Measurements from ENCODE around the gene CYP2U1.
A peak's percentile ranks its signal among the peaks of the same experiment; 100 is the strongest.

The CYP2U1 gene

DNA sequence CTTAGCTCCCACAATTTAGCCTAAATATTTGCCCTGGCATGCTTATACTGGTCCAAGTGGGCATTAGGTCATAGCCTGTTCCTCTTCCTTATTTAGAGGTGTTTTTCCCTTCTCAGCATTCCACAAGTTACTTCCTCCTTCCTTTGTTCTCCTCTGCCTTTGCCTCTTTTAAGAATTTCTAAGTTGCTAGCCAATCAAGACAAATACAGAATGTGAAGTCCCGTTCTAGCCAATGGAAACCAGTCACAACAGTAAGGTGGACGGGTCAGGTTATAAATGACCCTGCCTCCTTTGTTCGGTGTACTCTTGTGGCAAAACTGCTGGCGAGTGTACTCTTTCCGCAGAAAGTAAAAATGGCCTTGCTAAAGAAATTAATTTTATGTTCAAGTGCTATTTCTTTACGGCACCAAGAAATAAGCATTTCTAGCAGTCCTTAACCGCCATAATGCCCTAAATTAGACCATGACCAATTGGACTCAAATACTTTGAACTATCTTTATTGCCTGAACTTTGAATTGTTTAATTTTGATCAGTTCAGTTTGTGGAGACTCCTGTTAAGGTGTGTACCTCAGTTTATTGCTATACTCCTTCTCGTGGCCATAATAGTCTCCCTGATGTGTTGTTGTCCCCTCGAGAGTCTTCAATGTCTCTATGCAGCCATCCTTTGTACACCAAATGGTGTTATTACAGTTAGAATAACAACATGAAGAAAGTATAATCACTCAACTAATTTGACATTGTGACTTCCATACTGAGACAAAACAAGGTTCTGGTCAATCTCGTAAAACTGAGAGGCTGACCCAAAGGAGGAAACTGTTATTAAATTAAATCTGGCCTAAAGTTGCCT lies 56.8 kb downstream of the CYP2U1 start:
- DNase-seq = no peak

- DNase-seq = no peak
These were observed 57.4 kb downstream of the CYP2U1 start for GRCh38 chr4:107988763-107989035.

DNA sequence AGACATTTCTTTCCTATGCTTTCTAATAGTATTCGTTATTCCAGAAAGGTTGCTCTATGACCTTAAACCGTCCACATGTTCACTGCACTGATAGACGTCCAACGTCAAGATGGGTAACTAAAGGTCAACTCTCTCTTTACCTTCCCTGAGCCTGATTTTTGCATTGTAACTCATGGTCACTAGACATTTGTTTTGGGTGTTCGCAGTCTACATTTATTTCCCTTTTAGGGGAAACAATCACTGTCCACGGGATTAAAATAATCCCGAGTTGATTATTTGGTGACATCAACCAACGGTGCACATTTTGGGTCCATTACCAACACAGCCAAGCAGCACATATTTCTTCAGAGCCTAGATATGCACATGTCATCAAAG lies 57.8 kb downstream of the CYP2U1 start:
- DNase-seq = no peak

- DNase-seq = peak; percentile 88
These were observed 58.4 kb downstream of the CYP2U1 start, which contains the start of gene HADH for GRCh38 chr4:107989537-107990386. TSS of gene HADH (plus strand) at chr4:107989889. CDS start at chr4:107989933, 44 bp downstream.

GRCh38 chr4:107991945-107992630 lies 60.7 kb downstream of the CYP2U1 start:
- DNase-seq = no peak

DNA sequence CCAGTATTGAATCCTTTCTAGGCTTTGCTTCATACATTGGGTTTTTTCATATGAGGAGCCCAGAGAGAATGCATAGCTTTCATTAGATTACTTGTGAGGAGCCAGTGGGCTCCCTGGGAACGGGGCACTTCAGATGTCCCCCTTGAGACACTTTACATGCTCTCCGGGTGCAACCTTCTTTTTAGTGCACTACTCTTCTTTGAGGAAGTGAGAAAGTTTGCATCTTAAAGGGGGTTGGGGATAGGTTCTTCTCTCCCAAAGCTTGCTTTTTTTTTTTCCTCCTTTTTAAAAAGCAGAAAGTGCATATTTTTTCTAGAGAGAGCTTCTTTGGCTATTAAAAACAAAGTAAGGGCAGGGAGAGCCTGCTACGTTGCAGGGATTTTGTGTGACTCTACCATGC lies 62.6 kb downstream of the CYP2U1 start:
- no peak for DNase-seq

GRCh38 chr4:107994894-107995293 lies 63.5 kb downstream of the CYP2U1 start:
- DNase-seq = no peak

- DNase-seq = no peak
These were observed 65.8 kb downstream of the CYP2U1 start for GRCh38 chr4:107996949-107997788.

GRCh38 chr4:107997794-107998193 lies 66.4 kb downstream of the CYP2U1 start:
- no peak for DNase-seq

DNA sequence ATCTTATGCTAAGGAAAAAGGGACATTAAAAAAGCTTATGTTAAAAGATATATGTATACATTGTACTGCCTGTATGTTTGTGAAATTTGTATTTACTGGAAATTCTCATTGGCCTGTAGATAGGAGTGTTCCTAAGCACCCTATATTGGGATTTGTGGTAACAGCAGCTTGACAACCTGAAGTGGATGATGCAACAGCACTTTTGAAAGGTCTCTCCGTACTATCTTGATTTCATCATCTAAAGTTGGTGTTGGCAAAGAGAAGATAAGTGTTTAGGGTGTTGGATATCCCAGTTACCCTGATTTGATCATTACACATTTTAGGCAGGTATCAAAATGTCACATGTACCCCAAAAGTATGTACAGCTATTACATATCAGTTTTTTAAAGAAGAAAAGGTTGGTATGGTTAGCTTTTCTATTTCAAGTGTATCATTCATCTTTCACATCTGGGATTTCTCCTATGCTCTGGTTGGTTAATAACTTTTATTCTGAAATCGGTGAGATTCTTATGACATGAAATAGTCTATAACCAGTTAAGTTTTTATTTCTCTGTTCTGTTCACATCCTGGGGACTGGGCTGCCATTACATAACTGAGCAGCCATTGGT lies 68.7 kb downstream of the CYP2U1 start:
- no peak for DNase-seq

DNA sequence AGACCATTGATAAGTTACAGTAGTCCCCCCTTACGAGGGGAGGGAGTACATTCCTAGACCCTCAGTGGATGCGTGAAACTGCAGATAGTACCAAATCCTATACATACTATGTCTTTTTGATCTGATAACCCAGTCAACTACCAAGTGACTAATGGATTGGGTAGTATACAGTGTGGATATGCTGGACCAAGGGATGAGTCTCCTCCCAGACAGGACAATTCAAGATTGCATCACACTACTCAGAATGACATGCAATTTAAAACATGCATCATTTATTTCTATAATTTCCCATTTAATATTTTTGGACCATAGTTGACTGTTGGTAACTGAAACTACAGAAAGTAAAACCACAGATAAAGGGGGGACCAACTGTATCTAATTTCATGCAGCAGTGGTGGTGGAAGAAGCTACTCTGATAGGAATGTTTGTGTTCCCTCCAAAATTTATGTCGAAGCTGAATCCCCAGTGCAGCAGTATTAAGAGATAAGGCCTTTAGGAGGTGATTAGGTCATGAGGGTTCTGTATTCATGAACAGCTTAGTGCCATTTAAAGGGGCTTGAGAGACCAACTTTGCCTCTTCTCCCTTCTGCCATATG lies 70.3 kb downstream of the CYP2U1 start:
- DNase-seq = no peak

All from activated CD4-positive, alpha-beta T cell treated with anti-CD3 and anti-CD28 coated beads, Interleukin-2, amount 50 U/mL, for 4 hours (primary cell).